Stimulated activated CD8-positive, alpha-beta memory T cell treated with anti-CD3 and anti-CD28 coated beads, Interleukin-12 subunit alpha, Interleukin-12 subunit beta, amount 100 ng/mL, for 24 hours (primary cell): ENCODE results near the gene ECI1.

Source experiments
- DNase-seq: peaks from one replicate; pipeline ENCODE4 v3.0.0-alpha.2; 2020; ENCODE audit errors: extremely low read depth

Gene ECI1

GRCh38 chr16:2195322-2196161, 55.8 kb downstream of the ECI1 start:
- no peak for DNase-seq

GRCh38 chr16:2194852-2195321, 56.5 kb downstream of the ECI1 start:
- DNase-seq = no peak

GRCh38 chr16:2194166-2194834, 57.1 kb downstream of the ECI1 start:
- DNase-seq = no peak

- no peak for DNase-seq
These were observed 60.0 kb downstream of the ECI1 start for GRCh38 chr16:2191446-2191706.

- no peak for DNase-seq
These were observed 60.5 kb downstream of the ECI1 start for GRCh38 chr16:2190659-2191445.

- no peak for DNase-seq
These were observed 61.3 kb downstream of the ECI1 start for GRCh38 chr16:2190002-2190658.
